K562 (cell line): Measurements from ENCODE around the gene PIP5K1B. TPM values are rescaled to one million over a fixed set of nuclear protein-coding genes. Genes with fewer than 3 reads are reported as not detected.

Experiments used
- ATAC-seq: fragments of 200-7000 bp; cut with Tn5 transposase; 3 replicates; pipeline ENCODE4 v1.9.1; 2020; ENCODE audit warnings: moderate library complexity
- BruUV-seq: library from RNA; stranded (reverse); fragments of 400-500 nt; replicated peaks from 2 replicates; lab custom pipeline; 2021; lab: Mats Ljungman, UMichigan
- CTCF ChIA-PET: fragments of 300-600 bp; formaldehyde crosslinking; extraction: SDS; loops from one replicate; lab custom pipeline; 2021; ENCODE audit warnings: low intra/inter-chr PET ratio; lab: Yijun Ruan, JAX
- POLR2A ChIA-PET: fragments of 300-600, 350-650 bp; sonication (Branson Sonifier 250); formaldehyde crosslinking; extraction: SDS; loops from one replicate; lab custom pipeline; 2021; ENCODE audit warnings: antibody characterized with exemption, inconsistent platforms; lab: Yijun Ruan, JAX
- DNase-seq, 4 experiments: peaks; one replicate each; pipeline versions ENCODE4 v3.0.0 to v3.0.0-alpha.2; 2011 to 2018; ENCODE audit warnings: low spot score in 3 of 4, mixed read lengths in 3 of 4; ENCODE audit errors: extremely low read depth in 1 of 4
- FAIRE-seq: peaks from 2 replicates; lab custom pipeline; 2011; peaks lifted over from hg19 to GRCh38; lab: Jason Lieb, UNC
- H2AFZ ChIP-seq: 2 replicates; pipeline ENCODE4 v1.6.0; 2011; ENCODE audit warnings: low read depth, low read length, control low read depth, inconsistent platforms
- H3K27ac ChIP-seq: fragments of 200-600 bp; 3 replicates; pipeline ENCODE4 v1.8.0; 2011; ENCODE audit warnings: low read depth, mild to moderate bottlenecking, control low read depth, inconsistent platforms, low read length, moderate library complexity, mixed read lengths; ENCODE audit errors: extremely low read depth
- H3K27me3 ChIP-seq, 2 experiments: fragments of 300-600 bp in 1 of 2; 2 replicates in 1 of 2; 3 replicates in 1 of 2; pipeline versions ENCODE4 v1.6.0 to v1.8.0; 2011; ENCODE audit warnings: inconsistent platforms in 2 of 2, low read length in 2 of 2, mild to moderate bottlenecking in 1 of 2, mixed read lengths in 1 of 2, moderate library complexity in 1 of 2; ENCODE audit not compliant: control insufficient read depth in 2 of 2, insufficient read depth in 2 of 2
- H3K36me3 ChIP-seq: fragments of 300-600 bp; 3 replicates; pipeline ENCODE4 v1.8.0; 2011; ENCODE audit warnings: mild to moderate bottlenecking, low read length, inconsistent platforms; ENCODE audit not compliant: control insufficient read depth, insufficient read depth
- H3K4me1 ChIP-seq, 2 experiments: fragments of 200-600 bp in 1 of 2; replicated peaks in 1 of 2; 2 replicates in 1 of 2; 3 replicates in 1 of 2; pipeline versions ENCODE4 v1.5.1 to v1.8.0; 2011; ENCODE audit warnings: inconsistent platforms in 2 of 2, low read length in 2 of 2, mild to moderate bottlenecking in 1 of 2, mixed read lengths in 1 of 2, moderate library complexity in 1 of 2; ENCODE audit not compliant: control insufficient read depth in 2 of 2, insufficient read depth in 2 of 2
- H3K4me2 ChIP-seq: 2 replicates; pipeline ENCODE4 v1.6.1; 2011; ENCODE audit warnings: low read length, control low read depth, inconsistent platforms, mixed read lengths; ENCODE audit not compliant: insufficient read depth
- H3K4me3 ChIP-seq: fragments of 200-600 bp; sonication (generic), shearing (Covaris generic); 2 replicates; pipeline ENCODE4 v1.5.1; 2016; ENCODE audit warnings: control low read depth, inconsistent platforms
- H3K79me2 ChIP-seq: fragments of 200-600 bp; 3 replicates; pipeline ENCODE4 v1.8.0; 2011; ENCODE audit warnings: low read length, inconsistent platforms; ENCODE audit not compliant: control insufficient read depth, insufficient read depth
- H3K9ac ChIP-seq, 2 experiments: 2 replicates each; pipeline versions ENCODE4 v1.6.0 to v1.6.1; 2011; ENCODE audit warnings: low read depth in 2 of 2, low read length in 2 of 2, control low read depth in 1 of 2, inconsistent platforms in 1 of 2, mild to moderate bottlenecking in 1 of 2, mixed read lengths in 1 of 2; ENCODE audit not compliant: insufficient read depth in 1 of 2
- H3K9me1 ChIP-seq: one replicate; pipeline ENCODE4 v1.6.0; 2011; ENCODE audit warnings: inconsistent platforms, mild to moderate bottlenecking, low read length, moderate library complexity; ENCODE audit not compliant: control insufficient read depth, insufficient read depth
- H3K9me3 ChIP-seq: replicated peaks from 2 replicates; pipeline ENCODE4 v1.5.1; 2011; ENCODE audit warnings: low read depth, low read length, inconsistent platforms; ENCODE audit not compliant: control insufficient read depth, insufficient read depth
- H4K20me1 ChIP-seq: replicated peaks from 2 replicates; pipeline ENCODE4 v1.6.1; 2011; ENCODE audit warnings: low read length, inconsistent platforms, mixed read lengths; ENCODE audit not compliant: control insufficient read depth, insufficient read depth
- ARID1B ChIP-seq: fragments of 450-650 bp; IDR thresholded peaks from 2 replicates; pipeline ENCODE4 v1.6.1; 2016; ENCODE audit warnings: antibody characterized with exemption, mild to moderate bottlenecking, inconsistent platforms
- CBFA2T2 ChIP-seq: fragments of 450-650 bp; conservative IDR thresholded peaks from 2 replicates; pipeline ENCODE4 v1.6.1; 2017; ENCODE audit warnings: mild to moderate bottlenecking
- CBFA2T3 ChIP-seq: fragments of 450-650 bp; IDR thresholded peaks from 2 replicates; pipeline ENCODE4 v1.6.1; 2017
- DPF2 ChIP-seq: fragments of 450-650 bp; IDR thresholded peaks from 2 replicates; pipeline ENCODE4 v1.6.1; 2016
- MYNN ChIP-seq, 2 experiments: sonication (generic); formaldehyde crosslinking in 1 of 2; IDR thresholded peaks; 2 replicates each; pipeline versions ENCODE4 v1.5.0 to v1.6.1; 2016 to 2020; ENCODE audit warnings: antibody characterized with exemption in 1 of 2, missing genetic modification reagents in 1 of 2
- NFIC ChIP-seq: fragments of 450-650 bp; IDR thresholded peaks from 2 replicates; pipeline ENCODE4 v1.6.1; 2017; ENCODE audit warnings: mild to moderate bottlenecking, inconsistent platforms
- NR3C1 ChIP-seq: sonication (generic); formaldehyde crosslinking; IDR thresholded peaks from 2 replicates; pipeline ENCODE4 v1.8.1; 2022; ENCODE audit warnings: missing genetic modification reagents
- SMARCA4 ChIP-seq: fragments of 450-650 bp; IDR thresholded peaks from 2 replicates; pipeline ENCODE4 v1.6.1; 2016
- TAL1 ChIP-seq: fragments of 450-650 bp; IDR thresholded peaks from 2 replicates; pipeline ENCODE4 v1.6.1; 2016; ENCODE audit warnings: mild to moderate bottlenecking
- TCF3 ChIP-seq: sonication (generic); formaldehyde crosslinking; IDR thresholded peaks from 2 replicates; pipeline ENCODE4 v1.4.0; 2020; ENCODE audit warnings: mild to moderate bottlenecking, missing genetic modification reagents
- TEAD4 ChIP-seq, 2 experiments: sonication (generic) in 1 of 2; formaldehyde crosslinking in 1 of 2; IDR thresholded peaks; 2 replicates each; pipeline versions ENCODE4 v1.6.1 to v1.8.0; 2012 to 2022; ENCODE audit warnings: borderline replicate concordance in 1 of 2, inconsistent platforms in 1 of 2, low read length in 1 of 2, mild to moderate bottlenecking in 1 of 2, missing genetic modification reagents in 1 of 2
- ZNF507 ChIP-seq: conservative IDR thresholded peaks from 2 replicates; pipeline ENCODE4 v1.6.1; 2017; ENCODE audit warnings: missing genetic modification characterization, missing compliant biosample characterization
- ZNF586 ChIP-seq: fragments of 450-650 bp; formaldehyde crosslinking; conservative IDR thresholded peaks from 2 replicates; pipeline ENCODE4 v1.4.0; 2020; ENCODE audit warnings: mild to moderate bottlenecking, moderate library complexity
- WGBS: fragments of 100-300 bp; shearing (Covaris generic); methylation state at CpG from one replicate; pipeline ENCODE4 v1.1.6; 2016; ENCODE audit warnings: low coverage, mixed read lengths; ENCODE audit not compliant: insufficient coverage; ENCODE audit errors: missing lambda C conversion rate; 5-methylcytosine and 5-hydroxymethylcytosine counted together
- in situ Hi-C: fragments of 300-500 bp; cut with MboI; formaldehyde crosslinking; loops from 4 replicates; pipeline ENCODE4 v1.15.0; 2018; ENCODE audit warnings: inconsistent platforms, mixed read lengths
- intact Hi-C: fragments of 100-400 bp; cut with micrococcal nuclease; formaldehyde crosslinking; loops from 2 replicates; pipeline ENCODE4 v1.14.2; 2022
- polyA plus RNA-seq, 8 experiments: library from polyadenylated mRNA; depleted of rRNA in 4 of 8; stranded (reverse) in 5 of 8; unstranded in 3 of 8; fragments of >200 nt; fragmentation: Nextera tagmentation in 2 of 8; fragmentation: Illumina TruSeq in 1 of 8; extraction: Ambion mirVana in 2 of 8; extraction: Trizol in 1 of 8; gene quantifications; 2 replicates each; pipeline versions ENCODE4 v1.2.1 to v1.2.3, GENCODE V29; 2011 to 2014; ENCODE audit warnings: inconsistent platforms in 1 of 8, missing spikeins in 1 of 8
- total RNA-seq, 7 experiments: library from RNA; depleted of rRNA in 6 of 7; stranded (reverse); fragments of >200 nt in 6 of 7; fragmentation: Illumina TruSeq in 2 of 7; extraction: Trizol in 2 of 7; gene quantifications; 2 replicates each; pipeline versions ENCODE4 v1.2.1 to v1.2.3, GENCODE V29; 2011 to 2021; ENCODE audit warnings: low replicate concordance in 1 of 7
- TF ChIP-seq, protein P1 (sequence below): sonication (generic); formaldehyde crosslinking; IDR thresholded peaks from 2 replicates; pipeline ENCODE4 v1.8.1; 2022; ENCODE audit warnings: missing genetic modification reagents

Gene PIP5K1B
- total and polyA plus RNA-seq, 9 of the 15 experiments (the other 6 are each of a cell fraction or from before 2014, with no cell fraction given), result 3.1 to 12.9 (median 7.4) TPM

DNA sequence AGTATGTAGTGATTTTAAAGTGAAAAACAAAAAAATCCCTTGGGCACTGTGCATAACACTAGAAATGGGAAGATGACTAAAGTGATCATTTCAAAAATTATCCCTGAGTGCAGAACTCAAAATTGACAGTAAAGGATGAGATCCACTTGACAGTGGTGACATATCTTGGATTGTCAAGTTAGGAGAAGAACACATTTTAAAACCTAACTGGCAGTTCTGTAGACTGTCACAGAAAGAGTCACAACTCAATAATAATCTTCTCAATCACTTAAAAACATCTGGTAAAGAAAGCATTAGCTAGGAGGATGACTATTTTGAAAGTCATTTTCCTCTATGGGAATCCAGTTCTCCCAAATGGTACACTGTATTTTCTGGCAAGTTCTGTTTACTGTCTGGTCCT, 127.1 kb downstream of the PIP5K1B start:
- ChIA-PET POLR2A (interaction anchor here (1.0 kb wide), 1 partner anchor 13 kb away, joined by 3 read pairs; no protein-coding TSS in a partner anchor), CTCF (interaction anchor here (0.6 kb wide), 1 partner anchor 1695 kb away, joined by 3 read pairs; no protein-coding TSS in a partner anchor)
- H2AFZ ChIP-seq, result no peak overlapping the region
- H3K9me1 ChIP-seq, result no peaks in the 10 kb centered on the region
- H4K20me1 ChIP-seq, result 0 out of 2 replicates have a peak, but pooled peaks cover 3% of the 10 kb centered on the region
- no peak overlapping the region for H3K9ac ChIP-seq
- H3K79me2 ChIP-seq, result no peaks in the 10 kb centered on the region
- in situ Hi-C loops (no loop called here), intact Hi-C loops (no loop called here)
- no peak overlapping the region for H3K4me3 ChIP-seq
- no peak overlapping the region for H3K27ac ChIP-seq
- H3K4me1 ChIP-seq, result peaks cover 14 to 22% of the 10 kb centered on the region in 2 experiments; a peak in 3 of 5 replicates
- DNase-seq (no peak), ATAC-seq (no peak), FAIRE-seq (no peak)
- no peaks in the 10 kb centered on the region for H3K27me3 ChIP-seq
- TF ChIP-seq MYNN (IDR thresholded peaks at IDR 0.05) (peak; percentile 81), MYNN (CRISPR knock-in tag; IDR thresholded peaks at IDR 0.05) (no peak), ZNF507 (tag) (no peak), TCF3 (CRISPR knock-in tag) (peak; percentile 30)
- no TSS peak for BruUV-seq
- no peak overlapping the region for H3K4me2 ChIP-seq
- no peaks in the 10 kb centered on the region for H3K9me3 ChIP-seq
- no peaks in the 10 kb centered on the region for H3K36me3 ChIP-seq

DNA sequence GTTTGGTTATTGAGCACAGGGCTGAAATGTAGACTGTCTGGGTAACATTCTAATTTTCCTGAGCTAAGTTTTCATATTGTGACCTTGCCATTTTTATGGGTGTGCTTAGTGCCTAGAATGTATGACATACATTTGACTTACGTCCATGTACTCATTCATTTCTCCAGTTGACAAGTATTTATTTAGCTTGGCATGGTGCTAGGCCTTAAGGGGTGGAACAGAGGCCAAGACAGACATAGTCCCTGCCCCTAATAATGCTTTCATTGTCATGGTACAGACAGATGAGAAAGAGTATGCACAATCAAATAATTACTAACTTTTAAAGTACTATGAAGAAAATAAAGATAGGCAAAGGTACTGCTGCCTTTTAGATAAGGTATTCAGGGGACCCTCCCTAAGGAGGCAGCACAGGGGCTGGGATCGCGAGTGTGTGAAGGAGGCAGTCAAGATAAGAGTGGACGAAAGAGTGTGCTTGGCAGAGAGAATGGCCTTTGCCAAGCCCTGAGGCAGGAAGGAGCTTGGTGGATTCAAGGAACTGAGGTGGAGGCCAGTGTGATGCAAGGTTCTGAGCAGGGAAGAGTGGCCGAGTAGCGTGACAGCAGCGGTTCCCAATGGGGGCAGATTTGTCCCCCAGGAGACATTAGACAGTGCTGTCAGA, 128.0 kb downstream of the PIP5K1B start:
- intact Hi-C loops, result no loop called here

More for the DNA sequence above, 128.0 kb downstream of the PIP5K1B start:
- WGBS, result 19% methylated on average over 7 of the region's 7 CpGs
- no peaks in the 10 kb centered on the region for H3K9me1 ChIP-seq
- no peaks in the 10 kb centered on the region for H3K79me2 ChIP-seq
- H3K4me1 ChIP-seq, result peaks cover 13 to 19% of the 10 kb centered on the region in 2 experiments; a peak in 3 of 5 replicates
- H2AFZ ChIP-seq, result no peak overlapping the region
- H3K9me3 ChIP-seq, result no peaks in the 10 kb centered on the region
- no peak overlapping the region for H3K4me3 ChIP-seq
- TF ChIP-seq TEAD4 (IDR thresholded peaks at IDR 0.05; ENCODE audit: low read length) (peak; percentile 13; the same call in 1 of the 2 replicates), TEAD4 (CRISPR knock-in tag; IDR thresholded peaks at IDR 0.05; ENCODE audit: borderline replicate concordance) (no peak), NFIC (0 out of 2 replicates have a peak, but pooled peaks have one; percentile 8), SMARCA4 (peak; percentile 29; the same call in 1 of the 2 replicates), NR3C1 (CRISPR knock-in tag) (no peak), ZNF586 (CRISPR knock-in tag) (no peak), ARID1B (peak; percentile 54), DPF2 (peak; percentile 41; the same call in 1 of the 2 replicates), CBFA2T3 (peak; percentile 79), TCF3 (CRISPR knock-in tag) (peak; percentile 66), CBFA2T2 (peak; percentile 53), TAL1 (peak; percentile 48; the same call in 1 of the 2 replicates)
- TF ChIP-seq, protein P1, sequence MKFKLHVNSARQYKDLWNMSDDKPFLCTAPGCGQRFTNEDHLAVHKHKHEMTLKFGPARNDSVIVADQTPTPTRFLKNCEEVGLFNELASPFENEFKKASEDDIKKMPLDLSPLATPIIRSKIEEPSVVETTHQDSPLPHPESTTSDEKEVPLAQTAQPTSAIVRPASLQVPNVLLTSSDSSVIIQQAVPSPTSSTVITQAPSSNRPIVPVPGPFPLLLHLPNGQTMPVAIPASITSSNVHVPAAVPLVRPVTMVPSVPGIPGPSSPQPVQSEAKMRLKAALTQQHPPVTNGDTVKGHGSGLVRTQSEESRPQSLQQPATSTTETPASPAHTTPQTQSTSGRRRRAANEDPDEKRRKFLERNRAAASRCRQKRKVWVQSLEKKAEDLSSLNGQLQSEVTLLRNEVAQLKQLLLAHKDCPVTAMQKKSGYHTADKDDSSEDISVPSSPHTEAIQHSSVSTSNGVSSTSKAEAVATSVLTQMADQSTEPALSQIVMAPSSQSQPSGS (CRISPR knock-in tag), result no peak
- peak overlapping the region; percentile 1 to 74; a peak in 1 of 4 replicates for H3K9ac ChIP-seq
- H3K4me2 ChIP-seq, result peak overlapping the region; percentile 33; the same call in 1 of the 2 replicates
- ChIA-PET POLR2A (interaction anchor here (0.6 to 1.0 kb wide), 2 partner anchors 12 to 86 kb away, joined by 3 read pairs; no protein-coding TSS in a partner anchor), CTCF (interaction anchor here (0.5 kb wide), 1 partner anchor 116 kb away, joined by 3 read pairs; no protein-coding TSS in a partner anchor)
- no TSS peak for BruUV-seq
- in situ Hi-C loops, result no loop called here
- H4K20me1 ChIP-seq, result 0 out of 2 replicates have a peak, but pooled peaks cover 4% of the 10 kb centered on the region
- no peak overlapping the region for H3K27ac ChIP-seq
- ATAC-seq (peak; percentile 75), FAIRE-seq (no peak), DNase-seq (peak in 3 of 4 experiments; percentile 11 to 56 (median 43))
- H3K36me3 ChIP-seq, result no peaks in the 10 kb centered on the region
- no peaks in the 10 kb centered on the region for H3K27me3 ChIP-seq
